Measurements from ENCODE around the gene ADCY9.

Gene ADCY9

GRCh38 chr16:4008116-4008515, 108.1 kb downstream of the ADCY9 start:
- in situ Hi-C loops (cut with MboI; ENCODE audit: low sequenced_read_pairs): no loop called here

DNA sequence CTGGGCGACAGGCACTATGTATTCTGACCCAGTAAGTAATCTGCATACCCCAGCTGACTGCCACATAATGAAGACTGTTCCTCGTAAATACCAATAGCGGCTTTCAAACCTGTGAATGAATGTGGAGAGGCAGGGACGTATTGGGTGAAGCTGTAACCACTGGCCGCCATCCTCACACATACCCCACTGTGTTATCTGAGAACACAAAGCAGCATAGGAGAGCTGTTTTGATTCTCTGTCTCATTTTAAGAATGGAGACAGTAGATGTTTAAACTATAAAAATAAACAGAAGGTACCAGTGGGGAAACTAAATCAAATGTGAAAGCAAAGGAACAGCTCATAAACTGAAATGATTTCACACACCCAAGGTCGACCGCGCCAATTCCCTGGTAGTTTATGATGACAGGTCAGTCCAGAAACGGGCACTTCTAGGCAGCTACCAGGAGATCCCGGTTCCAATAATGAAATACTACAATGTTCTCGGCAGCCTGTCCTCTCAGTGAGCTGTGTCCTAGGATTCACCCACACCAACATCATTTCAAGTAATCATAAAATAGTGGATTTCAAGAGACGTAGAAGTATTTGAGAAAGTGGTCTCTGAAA, 109.7 kb downstream of the ADCY9 start:
- in situ Hi-C loops (cut with MboI; ENCODE audit: low sequenced_read_pairs): no loop called here

DNA sequence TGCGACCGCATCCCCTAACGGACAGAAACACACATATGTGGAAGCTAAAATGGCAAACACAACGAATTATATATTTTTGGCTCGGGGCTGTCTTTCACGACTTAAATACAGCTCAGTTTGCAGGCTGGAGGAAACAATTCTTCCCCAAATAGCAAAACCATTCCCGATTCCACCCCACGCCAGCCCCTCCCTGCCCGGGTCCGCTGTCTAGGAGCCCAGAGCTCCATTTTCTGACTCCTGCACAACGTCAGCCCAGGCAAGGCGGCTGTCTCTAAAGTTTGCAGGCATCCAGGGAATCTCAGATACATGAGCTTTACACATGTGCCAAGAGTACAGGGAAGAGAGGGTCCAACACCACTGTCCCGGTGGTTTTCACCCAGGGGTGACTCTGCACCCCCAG, 110.5 kb downstream of the ADCY9 start:
- in situ Hi-C loops (cut with MboI; ENCODE audit: low sequenced_read_pairs): no loop called here

DNA sequence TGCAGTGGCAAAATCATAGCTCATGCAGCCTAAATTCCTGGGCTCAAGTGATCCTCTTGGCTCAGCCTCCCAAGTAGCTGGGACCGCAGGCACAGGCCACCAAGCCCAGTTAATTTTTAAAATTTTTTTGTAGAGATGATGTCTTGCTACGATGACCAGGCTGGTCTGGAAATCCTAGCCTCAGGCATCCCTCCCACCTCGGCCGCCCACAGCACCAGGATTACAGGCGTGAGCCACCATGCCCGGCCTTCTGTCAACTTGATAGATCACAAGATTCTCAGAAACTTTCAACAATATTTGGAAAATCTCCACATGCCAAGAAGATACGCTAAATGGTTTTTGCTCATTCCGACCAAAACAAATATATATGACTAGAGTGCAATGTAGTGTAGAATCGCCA, 111.0 kb downstream of the ADCY9 start:
- in situ Hi-C loops (cut with MboI; ENCODE audit: low sequenced_read_pairs): no loop called here

DNA sequence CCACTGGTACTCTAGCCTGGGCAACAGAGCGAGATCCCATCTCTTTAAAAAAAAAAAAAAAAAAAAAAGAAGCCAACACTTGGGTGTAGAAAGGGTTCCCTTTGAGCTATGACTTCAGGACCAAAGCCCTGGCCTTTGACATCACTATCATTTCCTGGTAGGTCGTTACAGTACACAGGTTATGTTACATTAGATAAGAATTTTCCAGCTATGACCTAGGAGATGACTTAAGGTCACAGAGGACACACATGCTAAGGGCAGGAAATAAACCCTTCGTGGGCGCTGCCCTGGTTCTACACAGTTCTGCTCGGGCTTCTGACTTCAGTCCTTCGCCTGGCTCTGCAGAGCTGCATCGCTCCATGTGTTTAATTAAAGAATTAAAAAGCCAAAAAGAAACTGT, 112.0 kb downstream of the ADCY9 start:
- in situ Hi-C loops (cut with MboI; ENCODE audit: low sequenced_read_pairs): no loop called here

GRCh38 chr16:4003576-4003975, 112.7 kb downstream of the ADCY9 start:
- in situ Hi-C loops (cut with MboI; ENCODE audit: low sequenced_read_pairs): no loop called here

GRCh38 chr16:4003166-4003565, 113.1 kb downstream of the ADCY9 start:
- in situ Hi-C loops (cut with MboI; ENCODE audit: low sequenced_read_pairs): no loop called here

DNA sequence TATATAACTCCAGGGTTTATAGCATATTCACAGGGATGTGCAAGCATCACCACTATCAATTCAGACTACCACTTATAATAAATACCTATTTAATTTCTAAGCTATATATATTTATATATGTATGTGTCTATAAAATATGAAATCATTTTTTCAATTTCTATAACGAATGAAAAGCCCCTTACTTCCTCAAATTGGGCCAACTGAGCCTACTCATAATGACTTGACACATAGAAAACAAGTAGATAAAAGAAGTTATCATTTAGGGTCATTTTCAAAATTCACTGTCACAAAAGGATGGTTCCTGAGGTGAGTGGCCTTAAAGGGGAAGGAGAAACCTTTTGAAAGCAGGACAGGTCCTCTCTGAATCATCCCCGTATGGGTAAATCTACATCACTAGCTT, 114.1 kb downstream of the ADCY9 start:
- in situ Hi-C loops (cut with MboI; ENCODE audit: low sequenced_read_pairs): no loop called here

DNA sequence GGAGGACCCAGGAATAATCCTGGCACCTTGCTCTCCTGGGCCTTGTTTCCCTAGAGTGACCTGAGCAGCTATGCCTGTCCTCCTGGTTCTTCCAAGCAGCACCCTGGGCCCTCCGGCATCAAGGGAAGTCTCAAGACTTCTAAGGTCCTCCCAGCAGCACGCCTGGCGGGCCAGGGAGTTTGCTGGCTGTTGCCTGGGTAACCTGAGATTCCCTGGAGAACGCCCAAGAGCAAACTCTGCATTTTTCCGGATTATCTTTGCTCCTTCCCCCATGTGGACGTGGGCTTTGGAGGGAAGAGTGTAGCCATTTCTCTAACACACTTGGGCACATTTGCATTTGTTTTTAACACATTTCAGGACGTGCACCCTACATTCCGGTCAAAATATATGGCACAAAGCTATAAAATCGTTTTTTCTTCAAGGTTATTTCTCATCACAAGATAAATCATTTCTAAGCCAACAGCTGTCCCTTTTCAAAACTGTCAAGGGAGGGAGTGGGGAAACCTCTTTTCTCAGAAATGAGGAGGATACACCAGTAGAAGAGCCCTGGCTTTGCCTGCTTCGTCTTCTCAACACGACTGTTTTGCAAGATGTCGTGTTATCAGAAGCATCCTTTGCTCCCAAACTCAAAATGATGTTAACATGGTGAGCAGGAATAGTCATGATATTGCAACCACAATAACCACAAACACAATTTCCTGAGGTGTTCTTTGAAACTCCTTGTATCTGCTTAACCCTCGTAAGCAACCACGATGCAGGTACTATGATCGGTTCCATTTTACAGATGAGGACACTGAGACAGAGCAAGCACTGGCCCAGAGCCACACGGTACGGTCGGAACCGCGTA, 116.5 kb downstream of the ADCY9 start:
- in situ Hi-C loops (cut with MboI; ENCODE audit: low sequenced_read_pairs): no loop called here

- in situ Hi-C loops (cut with MboI; ENCODE audit: low sequenced_read_pairs): no loop called here
Observed at GRCh38 chr16:3998793-3999478, 117.3 kb downstream of the ADCY9 start.

DNA sequence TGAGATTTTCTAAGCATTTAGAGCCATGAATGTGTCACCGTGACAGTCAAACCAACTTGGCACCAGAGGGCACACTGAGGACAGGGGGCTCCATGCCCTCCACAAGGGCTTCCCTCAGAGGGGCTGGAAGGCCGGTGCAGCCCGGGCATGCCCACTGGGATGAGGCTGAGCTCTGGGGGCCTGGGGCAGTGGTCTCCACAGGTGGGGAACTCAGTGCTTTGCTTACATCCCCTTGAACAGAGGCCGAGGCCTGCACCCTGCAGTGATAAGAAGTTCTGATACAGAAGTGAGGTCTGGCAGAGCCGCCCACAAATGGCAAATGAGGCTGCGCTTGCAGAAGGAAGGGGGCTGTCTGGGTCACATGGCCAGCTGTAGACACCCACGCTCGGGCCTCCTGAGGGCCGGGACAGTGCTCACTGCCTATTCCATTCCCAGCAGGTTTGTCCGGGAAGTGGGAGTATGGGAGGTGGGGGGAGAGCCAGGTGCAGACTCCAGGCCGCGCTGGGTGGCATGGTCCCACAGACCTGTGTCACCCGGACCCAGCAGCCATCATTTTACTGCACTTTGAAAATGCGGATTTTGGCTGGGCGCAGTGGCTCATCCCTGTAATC, 118.9 kb downstream of the ADCY9 start:
- in situ Hi-C loops (cut with MboI; ENCODE audit: low sequenced_read_pairs): no loop called here

DNA sequence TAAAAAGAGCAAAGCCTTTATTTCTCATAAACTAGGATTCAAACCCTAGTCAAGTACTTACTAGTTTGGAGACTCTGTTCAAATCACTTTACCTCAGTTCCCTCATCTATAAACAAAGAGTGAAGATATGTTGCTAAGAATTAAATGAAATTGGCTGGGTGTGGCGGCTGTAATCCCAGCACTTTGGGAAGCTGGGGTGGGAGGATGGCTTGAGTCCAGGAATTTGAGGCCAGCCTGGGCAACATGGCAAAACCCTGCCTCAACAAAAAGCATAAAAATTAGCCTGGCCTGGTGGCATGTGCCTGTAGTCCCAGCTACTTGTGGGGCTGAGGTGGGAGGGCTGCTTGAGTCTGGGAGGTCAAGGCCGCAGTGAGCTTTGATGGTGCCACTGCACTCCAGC, 121.2 kb downstream of the ADCY9 start:
- in situ Hi-C loops (cut with MboI; ENCODE audit: low sequenced_read_pairs): no loop called here

DNA sequence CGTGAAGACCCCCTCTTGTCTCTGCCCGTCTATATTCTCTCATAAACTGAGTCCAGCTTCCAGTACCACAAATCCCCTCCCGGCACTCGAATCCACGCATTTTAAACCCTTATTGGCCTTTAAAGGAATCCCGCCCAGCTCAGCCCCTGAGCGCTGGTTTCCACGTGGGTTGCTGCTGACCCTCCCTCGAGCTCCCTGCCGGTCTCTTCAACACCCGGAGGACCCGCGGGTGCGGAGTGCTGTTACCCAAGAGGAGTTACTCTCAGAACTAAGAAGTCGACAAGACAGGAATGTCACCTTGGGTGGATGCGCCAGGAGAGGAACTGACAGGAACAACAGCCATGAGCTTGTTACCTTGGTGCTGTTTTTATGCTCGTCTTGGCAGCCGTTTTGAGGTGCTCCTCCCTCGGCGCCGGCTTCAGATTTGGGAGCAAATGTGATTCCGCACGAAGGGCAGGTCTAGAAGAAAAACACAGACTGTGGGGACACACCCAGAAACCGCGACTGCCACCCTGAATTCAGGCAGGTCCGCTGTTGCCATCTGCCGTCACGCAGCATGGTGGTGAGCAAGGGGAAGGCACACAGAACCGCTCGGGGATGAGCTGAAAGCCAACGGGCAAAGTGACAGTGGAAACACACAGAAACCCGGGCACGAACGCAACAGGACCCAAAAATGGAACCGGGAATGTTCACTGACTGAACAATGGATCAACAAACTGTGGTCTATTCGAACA, 123.0 kb downstream of the ADCY9 start:
- in situ Hi-C loops (cut with MboI; ENCODE audit: low sequenced_read_pairs): no loop called here

- in situ Hi-C loops (cut with MboI; ENCODE audit: low sequenced_read_pairs): no loop called here
Observed at GRCh38 chr16:3992297-3993051, 123.8 kb downstream of the ADCY9 start.

DNA sequence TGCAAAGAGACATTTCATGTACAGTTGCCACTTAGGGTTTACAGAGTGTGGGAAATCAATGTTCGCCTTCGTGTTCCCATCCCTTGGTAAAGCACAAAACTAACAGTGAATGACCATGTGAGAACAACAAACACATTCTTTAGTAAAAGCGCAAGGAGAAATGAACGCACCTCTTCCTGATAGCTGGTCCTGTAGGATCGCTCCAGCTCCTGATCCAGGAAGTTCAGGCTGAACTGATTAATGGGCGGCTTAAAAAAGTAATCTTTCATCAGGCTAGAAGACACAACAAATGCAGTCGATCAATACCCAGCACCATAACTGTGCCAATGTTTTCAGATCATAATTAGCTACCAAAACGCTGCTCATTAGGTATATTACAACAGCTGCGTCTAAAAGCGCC, 127.4 kb downstream of the ADCY9 start:
- in situ Hi-C loops (cut with MboI; ENCODE audit: low sequenced_read_pairs): no loop called here

- in situ Hi-C loops (cut with MboI; ENCODE audit: low sequenced_read_pairs): no loop called here
Observed at GRCh38 chr16:3988011-3988410, 128.2 kb downstream of the ADCY9 start.

DNA sequence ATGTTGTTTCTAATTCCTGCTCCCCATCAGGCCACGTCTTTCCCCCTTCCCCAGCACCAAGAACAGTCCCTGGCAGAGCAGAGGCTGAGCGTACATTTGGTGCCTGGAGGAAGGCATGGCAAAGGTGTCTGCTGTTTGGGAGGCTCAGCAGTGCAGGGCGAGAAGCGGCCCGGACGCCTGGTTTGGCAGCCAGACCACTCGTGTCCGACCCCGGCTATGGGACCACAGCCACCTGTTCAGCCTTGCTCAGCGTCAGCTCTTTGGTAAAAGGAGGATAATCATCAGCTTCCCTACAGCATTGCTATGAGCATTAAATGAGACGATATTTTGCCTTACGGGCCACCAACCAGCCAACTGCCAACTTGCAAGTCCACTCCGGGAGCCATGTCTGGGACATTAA, 129.0 kb downstream of the ADCY9 start:
- in situ Hi-C loops (cut with MboI; ENCODE audit: low sequenced_read_pairs): no loop called here

DNA sequence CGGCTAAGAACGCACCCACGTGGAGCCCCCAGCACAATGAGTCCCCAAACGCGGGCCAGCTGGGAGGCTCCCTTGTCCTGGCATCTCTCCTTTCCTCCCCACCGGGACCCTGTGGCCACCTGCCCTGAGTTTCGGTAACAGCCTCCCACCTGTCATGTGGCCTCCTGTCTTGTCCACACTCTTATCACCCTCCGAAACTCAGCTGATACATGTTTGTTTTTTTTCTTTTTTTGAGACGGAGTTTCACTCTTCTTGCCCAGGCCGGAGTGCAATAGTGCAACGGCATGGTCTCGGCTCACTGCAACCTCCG, 130.1 kb downstream of the ADCY9 start:
- in situ Hi-C loops (cut with MboI; ENCODE audit: low sequenced_read_pairs): no loop called here

- in situ Hi-C loops (cut with MboI; ENCODE audit: low sequenced_read_pairs): no loop called here
Observed at GRCh38 chr16:3984111-3985060, 131.9 kb downstream of the ADCY9 start.

Measured in HL-60/S4 treated with phorbol 12-myristate 13-acetate at 8.2 ng/mL for 4 days and 3 days (cell line).